NCI-H1436 treated with DMSO at 0.1 percent for 48 hours (cell line): ENCODE data around the gene SETD1A.
A peak's percentile ranks its signal among the peaks of the same experiment; 100 is the strongest.

Source experiments
- DNase-seq: peaks from one replicate; lab custom pipeline; 2025; lab: John Stamatoyannopoulos, UW

The SETD1A gene

GRCh38 chr16:30957456-30958174 is at the start of gene SETD1A:
SETD1A (plus strand) TSS chr16:30957754; CDS start chr16:30958732, 978 bp downstream.
- peak; percentile 67 for DNase-seq

GRCh38 chr16:30910427-30911029 is 47.0 kb upstream of the SETD1A start:
- DNase-seq, result no peak

GRCh38 chr16:30912794-30913412 is 44.7 kb upstream of the SETD1A start:
- DNase-seq, result no peak

GRCh38 chr16:30914830-30915229 is 42.7 kb upstream of the SETD1A start:
- no peak for DNase-seq

- no peak for DNase-seq
These were observed 38.9 kb upstream of the SETD1A start for GRCh38 chr16:30918614-30919013.

- DNase-seq, result no peak
These were observed 36.7 kb upstream of the SETD1A start for GRCh38 chr16:30920891-30921290.

GRCh38 chr16:30921459-30921747 is 36.2 kb upstream of the SETD1A start:
- no peak for DNase-seq

- DNase-seq, result peak; percentile 71
These were observed 35.7 kb upstream of the SETD1A start for GRCh38 chr16:30921748-30922419.

GRCh38 chr16:30922420-30922959 is 35.1 kb upstream of the SETD1A start:
- peak; percentile 98 for DNase-seq

GRCh38 chr16:30922960-30923535 is 34.5 kb upstream of the SETD1A start:
- DNase-seq, result peak; percentile 95

- DNase-seq, result no peak
These were observed 33.9 kb upstream of the SETD1A start, which contains the start of gene FBXL19 for GRCh38 chr16:30923554-30924075. FBXL19 (plus strand) TSS chr16:30923572; CDS start chr16:30925755, 2,183 bp downstream.

- DNase-seq, result no peak
These were observed 33.3 kb upstream of the SETD1A start for GRCh38 chr16:30924076-30924912.

GRCh38 chr16:30924913-30925631 is 32.5 kb upstream of the SETD1A start:
- no peak for DNase-seq

- no peak for DNase-seq
These were observed 31.9 kb upstream of the SETD1A start for GRCh38 chr16:30925632-30925987.

GRCh38 chr16:30925995-30926811 is 31.4 kb upstream of the SETD1A start:
- DNase-seq, result no peak

- DNase-seq, result no peak
These were observed 30.4 kb upstream of the SETD1A start for GRCh38 chr16:30926937-30927788.

GRCh38 chr16:30927789-30928378 is 29.7 kb upstream of the SETD1A start:
- DNase-seq, result peak; percentile 84

GRCh38 chr16:30928390-30928789 is 29.2 kb upstream of the SETD1A start:
- DNase-seq, result no peak
